Measurements from ENCODE around the gene FRMD7. TPM values are rescaled to one million over a fixed set of nuclear protein-coding genes. Genes with fewer than 3 reads are reported as not detected.

Gene FRMD7
- total and polyA plus RNA-seq, 7 donors: under 0.01 to 0.55 TPM; not detected in 5

GRCh38 chrX:132088864-132089263, 39.0 kb downstream of the FRMD7 start:
- no peak for DNase-seq
- intact Hi-C loops (cut with DNase I): no loop called here
- no peak for TF ChIP-seq CTCF (IDR thresholded peaks at IDR 0.05)
- no peak for TF ChIP-seq EP300 (IDR thresholded peaks at IDR 0.05)
- no peak for TF ChIP-seq POLR2A (IDR thresholded peaks at IDR 0.05)
- no peak for TF ChIP-seq POLR2AphosphoS5 (IDR thresholded peaks at IDR 0.05)
- no peaks in the 10 kb centered on the region for H3K36me3 ChIP-seq
- no peaks in the 10 kb centered on the region for H3K4me1 ChIP-seq
- H3K27me3 ChIP-seq: no peaks in the 10 kb centered on the region
- no peak overlapping the region for H3K27ac ChIP-seq
- no peak overlapping the region for H3K4me3 ChIP-seq
- H3K9me3 ChIP-seq: no peaks in the 10 kb centered on the region

GRCh38 chrX:132086672-132087071, 41.1 kb downstream of the FRMD7 start:
- TF ChIP-seq POLR2A (IDR thresholded peaks at IDR 0.05): no peak
- TF ChIP-seq EP300 (IDR thresholded peaks at IDR 0.05): no peak
- TF ChIP-seq CTCF (IDR thresholded peaks at IDR 0.05): no peak
- TF ChIP-seq POLR2AphosphoS5 (IDR thresholded peaks at IDR 0.05): no peak
- Histone ChIP-seq H3K4me1 (no peaks in the 10 kb centered on the region), H3K27me3 (no peaks in the 10 kb centered on the region), H3K4me3 (no peak overlapping the region), H3K27ac (no peak overlapping the region), H3K9me3 (no peaks in the 10 kb centered on the region), H3K36me3 (no peaks in the 10 kb centered on the region)
- intact Hi-C loops (cut with DNase I): no loop called here
- DNase-seq: no peak
- WGBS, 2 donors: 57 to 71% methylated on average over 2 of the region's 2 CpGs

GRCh38 chrX:132085786-132086185, 42.0 kb downstream of the FRMD7 start:
- no peak for DNase-seq
- intact Hi-C loops (cut with DNase I): no loop called here
- Histone ChIP-seq H3K4me1 (no peaks in the 10 kb centered on the region), H3K36me3 (no peaks in the 10 kb centered on the region), H3K27me3 (no peaks in the 10 kb centered on the region), H3K9me3 (no peaks in the 10 kb centered on the region), H3K27ac (no peak overlapping the region), H3K4me3 (no peak overlapping the region)
- no peak for TF ChIP-seq CTCF (IDR thresholded peaks at IDR 0.05)
- TF ChIP-seq POLR2A (IDR thresholded peaks at IDR 0.05): no peak
- no peak for TF ChIP-seq EP300 (IDR thresholded peaks at IDR 0.05)
- TF ChIP-seq POLR2AphosphoS5 (IDR thresholded peaks at IDR 0.05): no peak
- 27 to 42% methylated on average over 3 of the region's 3 CpGs for WGBS, 2 donors

- WGBS, 2 donors: 42 to 83% methylated on average over 3 of the region's 3 CpGs
- Histone ChIP-seq H3K27me3 (no peaks in the 10 kb centered on the region), H3K36me3 (no peaks in the 10 kb centered on the region), H3K9me3 (no peaks in the 10 kb centered on the region), H3K27ac (no peak overlapping the region), H3K4me1 (no peaks in the 10 kb centered on the region), H3K4me3 (no peak overlapping the region)
- no peak for DNase-seq
- intact Hi-C loops (cut with DNase I): no loop called here
- TF ChIP-seq POLR2A (IDR thresholded peaks at IDR 0.05) (no peak), EP300 (IDR thresholded peaks at IDR 0.05) (no peak), POLR2AphosphoS5 (IDR thresholded peaks at IDR 0.05) (no peak), CTCF (IDR thresholded peaks at IDR 0.05) (no peak)
Observed at GRCh38 chrX:132077912-132078311, 49.9 kb downstream of the FRMD7 start.

GRCh38 chrX:132077414-132077813, 50.4 kb downstream of the FRMD7 start:
- Histone ChIP-seq H3K4me3 (no peak overlapping the region), H3K9me3 (no peaks in the 10 kb centered on the region), H3K4me1 (no peaks in the 10 kb centered on the region), H3K27me3 (no peaks in the 10 kb centered on the region), H3K27ac (no peak overlapping the region), H3K36me3 (no peaks in the 10 kb centered on the region)
- 100% methylated on average over 1 of the region's 1 CpG for WGBS, 2 donors
- TF ChIP-seq CTCF (IDR thresholded peaks at IDR 0.05): no peak
- TF ChIP-seq POLR2AphosphoS5 (IDR thresholded peaks at IDR 0.05): no peak
- no peak for TF ChIP-seq EP300 (IDR thresholded peaks at IDR 0.05)
- TF ChIP-seq POLR2A (IDR thresholded peaks at IDR 0.05): no peak
- no peak for DNase-seq
- intact Hi-C loops (cut with DNase I): no loop called here

Data from sigmoid colon (tissue), 7 donors.